ENCODE measurements around the gene FSTL4. TPM values are rescaled to one million over a fixed set of nuclear protein-coding genes. Genes with fewer than 3 reads are reported as not detected.

Gene FSTL4
- total RNA-seq, 4 donors from 2014 or later = 0.27 to 1.6 (median 0.35) TPM; not detected in 1

GRCh38 chr5:133618141-133618540 lies 5.8 kb upstream of the FSTL4 start:
- H3K9me3 ChIP-seq = no peaks in the 10 kb centered on the region
- no peak overlapping the region for H3K27ac ChIP-seq
- no peak for DNase-seq
- no peaks in the 10 kb centered on the region for H3K4me1 ChIP-seq
- no peaks in the 10 kb centered on the region for H3K36me3 ChIP-seq
- H3K4me3 ChIP-seq = no peak overlapping the region
- H3K27me3 ChIP-seq = no peaks in the 10 kb centered on the region
- TF ChIP-seq CTCF (IDR thresholded peaks at IDR 0.05) (no peak), POLR2A (IDR thresholded peaks at IDR 0.05) (no peak)

GRCh38 chr5:133613743-133614142 lies 1.4 kb upstream of the FSTL4 start:
- Histone ChIP-seq H3K4me1 (peaks cover 0 to 19% (median 10%) of the 10 kb centered on the region in 4 donors), H3K27ac (no peak overlapping the region), H3K36me3 (no peaks in the 10 kb centered on the region), H3K4me3 (no peak overlapping the region), H3K9me3 (no peaks in the 10 kb centered on the region), H3K27me3 (peaks cover 0 to 11% of the 10 kb centered on the region in 2 donors)
- TF ChIP-seq POLR2A (IDR thresholded peaks at IDR 0.05) (no peak), CTCF (IDR thresholded peaks at IDR 0.05) (no peak)
- no peak for DNase-seq

- no peak for TF ChIP-seq CTCF (IDR thresholded peaks at IDR 0.05)
- TF ChIP-seq POLR2A (IDR thresholded peaks at IDR 0.05) = no peak
- peaks cover 0 to 11% of the 10 kb centered on the region in 2 donors for H3K27me3 ChIP-seq
- H3K4me3 ChIP-seq = no peak overlapping the region
Observed at GRCh38 chr5:133613184-133613583, 843 bp upstream of the FSTL4 start.

GRCh38 chr5:133611357-133612248 lies 738 bp downstream of the FSTL4 start:
- H3K27me3 ChIP-seq = peaks cover 0 to 11% of the 10 kb centered on the region in 2 donors

More at GRCh38 chr5:133613184-133613583, 843 bp upstream of the FSTL4 start:
- Histone ChIP-seq H3K36me3 (no peaks in the 10 kb centered on the region), H3K4me1 (peaks cover 0 to 19% (median 10%) of the 10 kb centered on the region in 4 donors), H3K27ac (no peak overlapping the region), H3K9me3 (no peaks in the 10 kb centered on the region)
- no peak for DNase-seq

More at GRCh38 chr5:133611357-133612248, 738 bp downstream of the FSTL4 start:
- peak overlapping the region; percentile 24 to 48 (median 46) for H3K4me3 ChIP-seq
- H3K9me3 ChIP-seq = no peaks in the 10 kb centered on the region
- H3K36me3 ChIP-seq = no peaks in the 10 kb centered on the region
- DNase-seq = no peak
- TF ChIP-seq POLR2A (IDR thresholded peaks at IDR 0.05) (no peak), CTCF (IDR thresholded peaks at IDR 0.05) (no peak)
- no peak overlapping the region for H3K27ac ChIP-seq
- H3K4me1 ChIP-seq = peaks cover 0 to 19% (median 10%) of the 10 kb centered on the region in 4 donors

Data from Peyer's patch (tissue), 4 donors.